Neural cell (in vitro differentiated cells): ENCODE measurements around the gene CLIP3.

Experiments used
- EZH2 ChIP-seq: fragments of 200-600, 300-800 bp; shearing (Covaris generic), sonication (generic); IDR thresholded peaks from 2 replicates; pipeline ENCODE4 v1.6.1; 2014; ENCODE audit warnings: antibody characterized with exemption, low read length, borderline replicate concordance, mild to moderate bottlenecking; ENCODE audit not compliant: insufficient read depth, poor library complexity, severe bottlenecking
- POLR2AphosphoS5 ChIP-seq: IDR thresholded peaks from 2 replicates; pipeline ENCODE4 v1.6.1; 2012
- TAF1 ChIP-seq: IDR thresholded peaks from 2 replicates; pipeline ENCODE4 v1.6.1; 2012; ENCODE audit warnings: low read depth
- TF ChIP-seq, protein P1 (sequence below): fragments of 450-650 bp; IDR thresholded peaks from 2 replicates; pipeline ENCODE4 v1.5.1; 2014; ENCODE audit warnings: antibody characterized with exemption, mild to moderate bottlenecking, moderate library complexity; ENCODE audit not compliant: poor library complexity, severe bottlenecking
- TF ChIP-seq, protein P2 (sequence below): IDR thresholded peaks from 2 replicates; pipeline ENCODE4 v1.6.1; 2012; ENCODE audit warnings: borderline replicate concordance

DNA sequence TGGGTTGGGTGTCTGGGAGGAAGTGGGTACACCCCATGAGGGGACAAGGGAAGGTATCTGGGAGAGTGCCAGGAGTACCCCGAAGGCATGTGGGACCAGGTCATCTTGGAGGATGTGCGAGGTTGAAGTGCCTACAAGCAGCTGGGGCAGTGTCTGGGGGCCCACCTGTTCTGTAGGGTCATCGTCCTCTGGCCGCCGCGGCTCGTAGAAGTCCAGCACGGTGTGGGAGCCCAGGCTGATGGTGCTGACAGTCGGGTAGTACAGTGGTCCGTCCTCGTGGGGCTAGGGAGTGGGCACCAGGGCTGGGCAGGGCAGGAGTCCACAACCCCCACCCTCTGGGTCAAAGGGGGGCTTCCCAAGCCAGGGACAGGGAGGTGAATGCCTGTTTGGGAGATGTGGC lies 22.3 kb downstream of the CLIP3 start:
- no peak for TF ChIP-seq POLR2AphosphoS5
- TF ChIP-seq, protein P1, sequence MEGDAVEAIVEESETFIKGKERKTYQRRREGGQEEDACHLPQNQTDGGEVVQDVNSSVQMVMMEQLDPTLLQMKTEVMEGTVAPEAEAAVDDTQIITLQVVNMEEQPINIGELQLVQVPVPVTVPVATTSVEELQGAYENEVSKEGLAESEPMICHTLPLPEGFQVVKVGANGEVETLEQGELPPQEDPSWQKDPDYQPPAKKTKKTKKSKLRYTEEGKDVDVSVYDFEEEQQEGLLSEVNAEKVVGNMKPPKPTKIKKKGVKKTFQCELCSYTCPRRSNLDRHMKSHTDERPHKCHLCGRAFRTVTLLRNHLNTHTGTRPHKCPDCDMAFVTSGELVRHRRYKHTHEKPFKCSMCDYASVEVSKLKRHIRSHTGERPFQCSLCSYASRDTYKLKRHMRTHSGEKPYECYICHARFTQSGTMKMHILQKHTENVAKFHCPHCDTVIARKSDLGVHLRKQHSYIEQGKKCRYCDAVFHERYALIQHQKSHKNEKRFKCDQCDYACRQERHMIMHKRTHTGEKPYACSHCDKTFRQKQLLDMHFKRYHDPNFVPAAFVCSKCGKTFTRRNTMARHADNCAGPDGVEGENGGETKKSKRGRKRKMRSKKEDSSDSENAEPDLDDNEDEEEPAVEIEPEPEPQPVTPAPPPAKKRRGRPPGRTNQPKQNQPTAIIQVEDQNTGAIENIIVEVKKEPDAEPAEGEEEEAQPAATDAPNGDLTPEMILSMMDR, result no peak
- no peak for TF ChIP-seq TAF1
- no peak for TF ChIP-seq EZH2
- TF ChIP-seq, protein P2, sequence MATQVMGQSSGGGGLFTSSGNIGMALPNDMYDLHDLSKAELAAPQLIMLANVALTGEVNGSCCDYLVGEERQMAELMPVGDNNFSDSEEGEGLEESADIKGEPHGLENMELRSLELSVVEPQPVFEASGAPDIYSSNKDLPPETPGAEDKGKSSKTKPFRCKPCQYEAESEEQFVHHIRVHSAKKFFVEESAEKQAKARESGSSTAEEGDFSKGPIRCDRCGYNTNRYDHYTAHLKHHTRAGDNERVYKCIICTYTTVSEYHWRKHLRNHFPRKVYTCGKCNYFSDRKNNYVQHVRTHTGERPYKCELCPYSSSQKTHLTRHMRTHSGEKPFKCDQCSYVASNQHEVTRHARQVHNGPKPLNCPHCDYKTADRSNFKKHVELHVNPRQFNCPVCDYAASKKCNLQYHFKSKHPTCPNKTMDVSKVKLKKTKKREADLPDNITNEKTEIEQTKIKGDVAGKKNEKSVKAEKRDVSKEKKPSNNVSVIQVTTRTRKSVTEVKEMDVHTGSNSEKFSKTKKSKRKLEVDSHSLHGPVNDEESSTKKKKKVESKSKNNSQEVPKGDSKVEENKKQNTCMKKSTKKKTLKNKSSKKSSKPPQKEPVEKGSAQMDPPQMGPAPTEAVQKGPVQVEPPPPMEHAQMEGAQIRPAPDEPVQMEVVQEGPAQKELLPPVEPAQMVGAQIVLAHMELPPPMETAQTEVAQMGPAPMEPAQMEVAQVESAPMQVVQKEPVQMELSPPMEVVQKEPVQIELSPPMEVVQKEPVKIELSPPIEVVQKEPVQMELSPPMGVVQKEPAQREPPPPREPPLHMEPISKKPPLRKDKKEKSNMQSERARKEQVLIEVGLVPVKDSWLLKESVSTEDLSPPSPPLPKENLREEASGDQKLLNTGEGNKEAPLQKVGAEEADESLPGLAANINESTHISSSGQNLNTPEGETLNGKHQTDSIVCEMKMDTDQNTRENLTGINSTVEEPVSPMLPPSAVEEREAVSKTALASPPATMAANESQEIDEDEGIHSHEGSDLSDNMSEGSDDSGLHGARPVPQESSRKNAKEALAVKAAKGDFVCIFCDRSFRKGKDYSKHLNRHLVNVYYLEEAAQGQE, result no peak
